HUES6 (cell line): ENCODE results near the gene ZNF311.

ENCODE experiments used
- H3K27ac ChIP-seq: 2 replicates; pipeline ENCODE4 v1.7.0; 2013; ENCODE audit warnings: low read depth, mild to moderate bottlenecking, low read length, inconsistent platforms
- H3K27me3 ChIP-seq: 2 replicates; pipeline ENCODE4 v1.6.1; 2013; ENCODE audit warnings: low read length; ENCODE audit not compliant: control insufficient read depth, insufficient read depth
- H3K36me3 ChIP-seq: 2 replicates; pipeline ENCODE4 v1.6.1; 2013; ENCODE audit warnings: low read length; ENCODE audit not compliant: control insufficient read depth, insufficient read depth
- H3K4me1 ChIP-seq: 2 replicates; pipeline ENCODE4 v1.6.1; 2013; ENCODE audit warnings: low read length; ENCODE audit not compliant: control insufficient read depth, insufficient read depth
- H3K4me3 ChIP-seq: 2 replicates; pipeline ENCODE4 v1.5.1; 2013; ENCODE audit warnings: low read depth, low read length
- H3K9ac ChIP-seq: one replicate; pipeline ENCODE4 v1.6.1; 2013; ENCODE audit warnings: mild to moderate bottlenecking, low read length
- H3K9me3 ChIP-seq: 2 replicates; pipeline ENCODE4 v1.6.1; 2013; ENCODE audit warnings: low read depth, low read length; ENCODE audit not compliant: control insufficient read depth, insufficient read depth

The ZNF311 gene

DNA sequence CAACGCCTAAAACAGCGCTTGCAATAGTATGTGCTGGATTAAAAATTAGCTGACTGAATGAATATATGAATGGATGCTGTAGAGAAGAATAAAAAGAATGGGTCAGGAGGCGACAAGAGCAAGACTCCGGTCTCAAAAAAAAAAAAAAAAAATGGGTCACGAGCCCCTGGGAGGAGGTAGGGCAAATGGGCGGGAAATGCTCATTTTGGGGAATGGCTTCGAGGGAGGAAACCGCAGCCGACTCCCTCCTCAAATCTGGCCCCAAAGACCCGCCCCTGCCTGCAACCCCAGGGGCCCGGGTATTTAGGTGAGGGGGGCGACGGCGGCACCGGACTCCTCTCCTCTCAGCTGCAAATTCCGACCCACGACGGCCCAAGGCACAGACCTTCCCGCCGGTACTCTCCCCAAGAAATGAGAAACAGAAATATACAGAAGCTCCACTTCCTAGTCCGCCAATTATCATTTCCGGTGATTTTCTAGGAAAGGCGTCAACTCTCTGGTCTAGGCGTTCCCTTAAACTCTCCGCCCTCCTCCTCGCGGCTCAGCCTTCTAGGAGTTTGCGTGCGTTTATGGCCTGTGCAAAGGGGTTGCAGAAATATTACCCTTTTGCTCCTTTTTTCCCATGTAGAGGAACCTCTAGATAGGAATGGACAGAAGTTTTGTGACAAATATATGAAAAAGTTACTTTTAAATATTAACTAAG lies at the start of gene ZNF311:
Gene ZNF311, minus strand, starts transcription at position 133 of the 703 bp plus-strand sequence. CDS start 1,361 bp downstream, outside the sequence.
- Histone ChIP-seq H3K27me3 (peaks cover 16% of the 10 kb centered on the region), H3K4me1 (no peaks in the 10 kb centered on the region), H3K9me3 (no peaks in the 10 kb centered on the region), H3K9ac (no peak within 1 kb of the TSS), H3K27ac (no peak within 1 kb of the TSS), H3K4me3 (peak within 1 kb of the TSS; percentile 49; the same call in 1 of the 2 replicates), H3K36me3 (no peaks in the 10 kb centered on the region)

DNA sequence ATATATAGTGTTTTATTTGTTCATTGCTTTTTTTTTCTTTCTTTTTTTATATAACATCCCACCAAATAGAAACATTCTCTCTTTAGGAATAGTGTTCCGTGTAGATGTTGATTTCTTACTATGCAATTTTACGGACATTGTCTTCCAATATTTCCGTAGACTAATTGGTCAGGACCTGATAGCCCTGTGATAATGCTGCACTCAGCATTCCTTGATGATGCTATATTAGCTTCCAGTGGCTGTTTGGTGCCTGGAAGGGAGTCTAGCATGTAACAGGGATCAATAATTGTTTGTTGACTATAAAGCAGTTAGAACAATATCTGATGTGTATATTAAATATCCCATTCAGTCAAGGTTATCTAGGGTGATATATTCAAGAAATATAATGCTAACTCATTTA lies 46.6 kb upstream of the ZNF311 start:
- Histone ChIP-seq H3K4me1 (no peaks in the 10 kb centered on the region), H3K4me3 (no peak overlapping the region), H3K36me3 (no peaks in the 10 kb centered on the region), H3K9me3 (no peaks in the 10 kb centered on the region), H3K27ac (no peak overlapping the region), H3K9ac (no peak overlapping the region), H3K27me3 (no peaks in the 10 kb centered on the region)

DNA sequence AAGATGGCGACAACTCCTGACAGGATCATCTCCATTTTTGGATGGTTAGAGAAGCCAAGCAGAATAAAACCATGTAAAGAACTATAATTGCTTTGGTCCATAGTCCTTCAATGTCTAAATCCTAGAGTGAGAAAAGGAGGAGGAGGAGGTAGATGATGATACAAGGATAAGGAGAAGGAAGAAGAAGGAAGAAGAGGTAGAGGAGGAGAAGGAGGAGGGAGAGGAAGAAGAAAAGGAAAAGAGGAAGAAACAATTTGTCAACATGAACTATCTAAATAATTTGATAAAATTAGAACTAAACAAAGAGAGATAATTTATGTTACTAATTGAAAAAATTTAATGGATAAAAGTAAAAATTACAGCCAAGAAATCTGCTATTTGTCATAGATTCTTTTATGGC lies 40.0 kb upstream of the ZNF311 start, which contains the start of gene OR2W1:
Gene OR2W1, minus strand, starts transcription at position 101 of the 400 bp plus-strand sequence. Its CDS starts 0 bp downstream, at position 101.
- no peaks in the 10 kb centered on the region for H3K4me1 ChIP-seq
- no peaks in the 10 kb centered on the region for H3K27me3 ChIP-seq
- H3K9ac ChIP-seq, result no peak within 1 kb of the TSS
- H3K9me3 ChIP-seq, result no peaks in the 10 kb centered on the region
- no peak within 1 kb of the TSS for H3K4me3 ChIP-seq
- H3K36me3 ChIP-seq, result no peaks in the 10 kb centered on the region
- no peak within 1 kb of the TSS for H3K27ac ChIP-seq

DNA sequence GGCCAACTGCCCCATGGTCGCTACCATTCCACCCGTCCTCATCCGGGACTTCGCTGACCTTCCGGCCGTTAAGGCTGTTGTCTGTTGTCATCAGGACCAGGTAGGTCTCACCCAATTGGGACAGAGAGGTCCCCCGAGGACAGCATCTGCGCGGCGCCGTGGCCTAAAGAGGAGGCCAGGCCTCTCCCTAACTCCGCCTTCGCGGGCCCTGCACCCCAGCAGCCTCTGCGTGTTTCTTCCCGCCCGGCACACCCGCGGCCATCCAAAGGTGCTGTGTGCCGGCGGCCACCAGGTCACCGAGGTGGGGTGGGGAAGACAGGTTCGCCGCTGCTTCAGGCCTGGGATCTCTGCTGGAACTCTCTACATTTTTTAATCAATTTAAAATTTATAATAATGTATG lies 30.8 kb upstream of the ZNF311 start:
- H3K27me3 ChIP-seq, result no peaks in the 10 kb centered on the region
- no peaks in the 10 kb centered on the region for H3K36me3 ChIP-seq
- no peak overlapping the region for H3K27ac ChIP-seq
- no peak overlapping the region for H3K4me3 ChIP-seq
- no peaks in the 10 kb centered on the region for H3K9me3 ChIP-seq
- H3K4me1 ChIP-seq, result no peaks in the 10 kb centered on the region
- H3K9ac ChIP-seq, result no peak overlapping the region

DNA sequence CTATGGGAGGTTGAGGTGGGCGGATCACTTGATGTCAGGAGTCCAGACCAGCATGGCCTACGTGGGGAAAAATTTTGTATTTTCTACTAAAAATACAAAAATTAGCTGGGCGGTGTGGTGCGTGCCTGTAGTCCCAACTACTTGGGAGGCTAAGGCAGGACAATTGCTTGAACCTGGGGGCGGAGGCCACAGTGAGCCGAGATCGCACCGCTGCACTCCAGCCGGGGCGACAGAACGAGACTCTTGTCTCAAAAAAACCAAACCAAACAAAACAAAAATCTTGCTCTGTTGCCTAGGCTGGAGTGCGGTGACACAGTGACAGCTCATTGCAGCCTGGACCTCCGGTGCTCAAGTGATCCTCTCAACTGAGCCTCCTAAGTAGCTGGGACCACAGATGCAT lies 23.7 kb upstream of the ZNF311 start:
- no peak overlapping the region for H3K27ac ChIP-seq
- H3K4me3 ChIP-seq, result no peak overlapping the region
- no peaks in the 10 kb centered on the region for H3K9me3 ChIP-seq
- no peaks in the 10 kb centered on the region for H3K27me3 ChIP-seq
- no peak overlapping the region for H3K9ac ChIP-seq
- H3K4me1 ChIP-seq, result no peaks in the 10 kb centered on the region
- H3K36me3 ChIP-seq, result no peaks in the 10 kb centered on the region

DNA sequence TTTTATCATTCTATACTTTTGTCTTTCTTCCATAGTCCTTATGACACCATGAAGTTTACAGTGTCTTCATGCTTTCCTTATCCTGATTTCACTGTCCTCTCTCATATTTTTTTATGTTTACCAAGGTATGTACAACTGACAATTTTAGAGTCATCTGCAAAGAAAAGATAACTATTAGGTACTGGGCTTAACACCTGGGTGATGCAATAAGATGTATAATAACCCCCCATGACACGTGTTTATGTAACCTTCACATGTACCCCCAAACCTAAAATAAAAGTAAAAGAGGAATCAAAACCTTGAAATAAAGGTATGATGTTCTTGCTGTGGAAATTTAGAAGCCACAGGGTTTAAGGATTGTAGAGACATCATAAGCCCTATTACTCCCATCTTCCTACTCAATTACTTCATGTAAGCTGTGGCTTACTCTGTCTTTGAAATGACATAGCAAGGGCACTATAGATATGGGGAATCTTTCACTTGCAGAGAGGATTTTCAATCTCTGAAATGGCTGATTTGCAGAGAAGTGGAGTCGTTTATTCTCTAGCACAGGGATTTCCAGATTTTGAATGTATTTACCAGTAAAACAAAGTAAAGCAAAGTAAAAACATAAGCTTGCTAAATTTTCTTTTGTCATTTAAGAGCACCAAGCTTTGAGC lies 20.9 kb upstream of the ZNF311 start:
- no peak overlapping the region for H3K9ac ChIP-seq
- H3K4me3 ChIP-seq, result no peak overlapping the region
- no peak overlapping the region for H3K27ac ChIP-seq
- H3K4me1 ChIP-seq, result no peaks in the 10 kb centered on the region
- H3K27me3 ChIP-seq, result no peaks in the 10 kb centered on the region
- no peaks in the 10 kb centered on the region for H3K36me3 ChIP-seq
- no peaks in the 10 kb centered on the region for H3K9me3 ChIP-seq

DNA sequence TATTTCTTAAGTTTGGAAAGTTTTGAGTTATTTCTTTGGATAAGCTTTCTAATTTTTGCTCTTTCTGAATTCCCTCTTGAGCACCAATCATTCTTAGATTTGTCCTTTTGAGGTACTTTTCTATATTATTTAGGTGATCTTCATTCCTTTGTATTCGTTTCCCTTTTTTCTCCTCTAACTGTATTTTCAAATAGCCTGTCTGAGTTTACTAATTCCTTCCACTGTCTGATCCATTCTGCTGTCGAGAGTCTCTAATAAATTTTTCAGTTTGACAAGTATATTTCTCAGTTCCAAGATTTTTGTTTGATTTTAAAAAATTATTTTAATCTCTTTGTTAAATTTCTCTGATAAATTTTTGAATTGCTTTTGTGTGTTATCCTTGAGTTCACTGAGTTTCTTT lies 16.3 kb upstream of the ZNF311 start:
- no peak overlapping the region for H3K9ac ChIP-seq
- H3K27me3 ChIP-seq, result peaks cover under 1% of the 10 kb centered on the region; the same call in 1 of the 2 replicates
- H3K4me1 ChIP-seq, result no peaks in the 10 kb centered on the region
- H3K9me3 ChIP-seq, result no peaks in the 10 kb centered on the region
- H3K27ac ChIP-seq, result no peak overlapping the region
- no peaks in the 10 kb centered on the region for H3K36me3 ChIP-seq
- no peak overlapping the region for H3K4me3 ChIP-seq

DNA sequence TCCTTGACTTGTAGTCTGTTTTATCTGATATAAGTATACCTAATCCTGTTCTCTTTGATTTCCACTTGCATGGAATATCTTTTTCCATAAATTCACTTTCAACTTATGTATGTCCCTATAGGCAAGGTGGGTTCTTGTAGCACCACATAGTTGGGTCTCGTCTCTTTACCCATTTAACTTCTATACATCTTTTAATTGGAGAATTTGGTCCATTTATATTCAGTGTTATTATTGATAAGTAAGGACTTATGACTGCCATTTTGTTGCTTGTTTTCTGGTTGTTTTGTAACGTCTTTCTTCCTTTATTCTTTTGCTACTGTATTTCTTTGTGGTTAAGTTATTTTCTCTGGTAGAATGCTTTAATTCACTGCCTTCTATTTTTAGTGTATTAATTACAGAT lies 14.5 kb upstream of the ZNF311 start:
- Histone ChIP-seq H3K36me3 (no peaks in the 10 kb centered on the region), H3K9ac (no peak overlapping the region), H3K4me3 (no peak overlapping the region), H3K27me3 (peaks cover 14% of the 10 kb centered on the region; the same call in 1 of the 2 replicates), H3K9me3 (peaks cover 9% of the 10 kb centered on the region; the same call in 1 of the 2 replicates), H3K27ac (no peak overlapping the region), H3K4me1 (no peaks in the 10 kb centered on the region)

DNA sequence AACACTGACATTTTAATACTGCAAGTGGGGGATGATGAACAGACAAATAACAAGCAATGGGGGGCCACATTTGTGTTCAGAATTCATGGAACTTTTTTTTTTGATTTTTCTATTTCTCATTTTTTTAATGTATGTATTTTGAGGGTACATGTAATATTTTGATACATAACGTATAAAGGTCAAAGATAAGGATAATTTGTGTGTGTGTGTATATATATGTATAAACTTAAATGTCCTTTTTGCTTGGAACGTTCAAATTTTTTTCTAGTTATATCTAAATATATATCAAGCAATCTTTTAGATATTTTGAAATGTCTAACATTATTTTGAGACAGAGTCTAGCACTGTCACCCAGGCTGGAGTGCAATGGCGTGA lies 12.3 kb upstream of the ZNF311 start:
- no peak overlapping the region for H3K27ac ChIP-seq
- no peaks in the 10 kb centered on the region for H3K36me3 ChIP-seq

DNA sequence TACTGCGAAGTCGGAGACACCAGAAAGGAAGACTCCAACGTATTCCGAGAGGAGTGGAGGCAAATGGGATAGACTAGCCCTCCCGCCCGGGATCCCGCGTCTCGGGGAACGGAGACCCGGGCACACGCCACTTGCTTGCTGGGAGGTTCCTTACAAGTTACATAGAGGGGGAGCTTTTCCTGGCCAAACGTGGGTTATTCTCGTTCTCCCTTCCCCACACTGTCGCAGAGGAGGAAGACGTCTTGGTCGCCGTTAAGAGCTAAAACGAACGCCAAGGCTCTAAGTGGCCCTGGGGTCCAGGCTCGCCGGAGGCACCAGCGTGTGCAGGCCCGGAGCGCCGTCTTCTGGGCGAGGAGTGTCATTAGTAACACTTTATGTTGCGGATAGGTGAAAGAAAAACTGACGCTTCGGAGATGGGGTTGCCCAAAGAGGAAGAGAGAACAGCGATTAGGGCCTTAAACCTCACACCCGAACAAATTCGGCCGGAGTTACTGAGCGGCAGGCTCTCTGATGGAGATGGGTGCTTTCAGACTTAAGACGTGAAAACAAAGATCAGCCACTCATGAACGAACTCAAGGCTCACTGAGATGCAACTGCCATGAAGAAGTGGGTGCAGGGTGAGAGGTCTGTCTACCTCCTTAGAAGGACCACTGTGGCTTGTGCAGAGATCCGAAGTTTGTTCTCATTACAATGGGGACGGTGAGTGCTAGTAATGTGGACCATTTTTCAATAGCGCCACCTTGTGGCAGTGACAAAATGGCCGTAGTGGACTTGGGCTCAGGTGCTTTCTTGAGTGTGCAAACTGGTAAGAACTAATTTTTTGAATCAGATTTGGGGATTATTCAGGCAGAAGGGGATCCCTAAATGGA lies 11.7 kb upstream of the ZNF311 start:
- Histone ChIP-seq H3K9ac (peak overlapping the region; percentile 62), H3K27ac (no peak overlapping the region), H3K27me3 (peaks cover 40% of the 10 kb centered on the region), H3K4me1 (no peaks in the 10 kb centered on the region), H3K9me3 (peaks cover 12% of the 10 kb centered on the region; the same call in 1 of the 2 replicates), H3K4me3 (peak overlapping the region; percentile 85), H3K36me3 (no peaks in the 10 kb centered on the region)

More for the DNA sequence above, 12.3 kb upstream of the ZNF311 start:
- Histone ChIP-seq H3K9me3 (peaks cover 12% of the 10 kb centered on the region; the same call in 1 of the 2 replicates), H3K9ac (no peak overlapping the region), H3K4me1 (no peaks in the 10 kb centered on the region), H3K4me3 (peak overlapping the region; percentile 85; the same call in 1 of the 2 replicates), H3K27me3 (peaks cover 34% of the 10 kb centered on the region)
